H9 (cell line): ENCODE results near the gene LSS. TPM values are rescaled to one million over a fixed set of nuclear protein-coding genes. Genes with fewer than 3 reads are reported as not detected.

Experiments
- DNase-seq: peaks from one replicate; pipeline ENCODE4 v3.0.0-alpha.2; 2017
- H2AFZ ChIP-seq: one replicate; pipeline ENCODE4 v1.6.1; 2013; ENCODE audit warnings: mild to moderate bottlenecking, low read length, control low read depth, moderate library complexity
- H2AK5ac ChIP-seq: 2 replicates; pipeline ENCODE4 v1.6.1; 2013; ENCODE audit warnings: low read length, control low read depth, mixed read lengths; ENCODE audit not compliant: insufficient read length
- H2BK120ac ChIP-seq: one replicate; pipeline ENCODE4 v1.6.1; 2013; ENCODE audit warnings: low read depth, mild to moderate bottlenecking, low read length, control low read depth, inconsistent platforms; ENCODE audit not compliant: poor library complexity, severe bottlenecking
- H2BK12ac ChIP-seq: 2 replicates; pipeline ENCODE4 v1.6.1; 2013; ENCODE audit warnings: low read length, control low read depth, mixed read lengths, low read depth; ENCODE audit not compliant: insufficient read length
- H2BK15ac ChIP-seq: 2 replicates; pipeline ENCODE4 v1.6.1; 2013; ENCODE audit warnings: low read depth, low read length, control low read depth
- H2BK20ac ChIP-seq: one replicate; pipeline ENCODE4 v1.6.1; 2013; ENCODE audit warnings: low read depth, mild to moderate bottlenecking, low read length, control low read depth, inconsistent platforms; ENCODE audit not compliant: poor library complexity, severe bottlenecking
- H2BK5ac ChIP-seq: 2 replicates; pipeline ENCODE4 v1.6.1; 2013; ENCODE audit warnings: low read length, control low read depth, mixed read lengths; ENCODE audit not compliant: insufficient read length
- H3K14ac ChIP-seq: 2 replicates; pipeline ENCODE4 v1.6.1; 2013; ENCODE audit warnings: low read length, control low read depth; ENCODE audit not compliant: insufficient read depth
- H3K18ac ChIP-seq: 2 replicates; pipeline ENCODE4 v1.6.1; 2013; ENCODE audit warnings: low read depth, mild to moderate bottlenecking, mixed read lengths, low read length, control low read depth; ENCODE audit not compliant: insufficient read length
- H3K23ac ChIP-seq: 2 replicates; pipeline ENCODE4 v1.6.1; 2013; ENCODE audit warnings: low read length, control low read depth, mixed read lengths, low read depth; ENCODE audit not compliant: insufficient read length
- H3K23me2 ChIP-seq: 2 replicates; pipeline ENCODE4 v1.6.1; 2013; ENCODE audit warnings: low read depth, mild to moderate bottlenecking, mixed read lengths, low read length, control low read depth; ENCODE audit not compliant: insufficient read length, poor library complexity, severe bottlenecking
- H3K27ac ChIP-seq: 2 replicates; pipeline ENCODE4 v1.5.1; 2013; ENCODE audit warnings: low read length, control low read depth, mixed read lengths, low read depth; ENCODE audit not compliant: insufficient read length
- H3K27me3 ChIP-seq: 2 replicates; pipeline ENCODE4 v1.6.1; 2013; ENCODE audit warnings: low read length, control low read depth, inconsistent platforms; ENCODE audit not compliant: insufficient read depth
- H3K4ac ChIP-seq: 2 replicates; pipeline ENCODE4 v1.6.1; 2013; ENCODE audit warnings: low read depth, mild to moderate bottlenecking, control low read depth, inconsistent platforms, low read length, moderate library complexity
- H3K4me1 ChIP-seq: 2 replicates; pipeline ENCODE4 v1.6.1; 2013; ENCODE audit warnings: low read length, control low read depth, inconsistent platforms; ENCODE audit not compliant: insufficient read depth
- H3K4me2 ChIP-seq: 2 replicates; pipeline ENCODE4 v1.6.1; 2013; ENCODE audit warnings: low read length, control low read depth, mixed read lengths; ENCODE audit not compliant: insufficient read length, insufficient read depth
- H3K56ac ChIP-seq: 2 replicates; pipeline ENCODE4 v1.6.1; 2013; ENCODE audit warnings: low read depth, mild to moderate bottlenecking, mixed read lengths, low read length, control low read depth; ENCODE audit not compliant: insufficient read length
- H3K79me1 ChIP-seq: 2 replicates; pipeline ENCODE4 v1.6.1; 2013; ENCODE audit warnings: low read depth, mild to moderate bottlenecking, moderate library complexity, low read length, control low read depth, inconsistent platforms; ENCODE audit not compliant: insufficient read depth, poor library complexity, severe bottlenecking
- H3K79me2 ChIP-seq: 2 replicates; pipeline ENCODE4 v1.6.1; 2013; ENCODE audit warnings: low read length, control low read depth, inconsistent platforms; ENCODE audit not compliant: insufficient read depth
- H3K9ac ChIP-seq: 2 replicates; pipeline ENCODE4 v1.6.1; 2013; ENCODE audit warnings: low read length, control low read depth, mixed read lengths; ENCODE audit not compliant: insufficient read length; ENCODE audit errors: extremely low read depth
- H3K9me3 ChIP-seq: one replicate; pipeline ENCODE4 v1.6.1; 2013; ENCODE audit warnings: low read depth, low read length, inconsistent platforms; ENCODE audit not compliant: control insufficient read depth
- H3T11ph ChIP-seq: one replicate; pipeline ENCODE4 v1.6.1; 2013; ENCODE audit warnings: mild to moderate bottlenecking, low read length, control low read depth, inconsistent platforms
- H4K20me1 ChIP-seq: one replicate; pipeline ENCODE4 v1.6.1; 2013; ENCODE audit not compliant: control insufficient read depth, insufficient read length, insufficient read depth
- H4K5ac ChIP-seq: 2 replicates; pipeline ENCODE4 v1.6.1; 2013; ENCODE audit warnings: low read depth, mild to moderate bottlenecking, mixed read lengths, low read length, control low read depth; ENCODE audit not compliant: insufficient read length
- H4K8ac ChIP-seq: replicated peaks from 2 replicates; pipeline ENCODE4 v1.6.1; 2013; ENCODE audit warnings: low read length, control low read depth, mixed read lengths, low read depth; ENCODE audit not compliant: insufficient read length
- H4K91ac ChIP-seq: 2 replicates; pipeline ENCODE4 v1.6.1; 2013; ENCODE audit warnings: low read depth, mild to moderate bottlenecking, moderate library complexity, mixed read lengths, low read length, control low read depth; ENCODE audit not compliant: insufficient read length
- H3K27ac Mint-ChIP-seq, 3 experiments: 2 replicates in 2 of 3; 3 replicates in 1 of 3; pipeline ENCODE4 v1.8.0; 2020 to 2021; ENCODE audit warnings: mixed read lengths in 3 of 3, mild to moderate bottlenecking in 1 of 3, moderate library complexity in 1 of 3
- H3K27me3 Mint-ChIP-seq: 2 replicates; pipeline ENCODE4 v1.8.0; 2021; ENCODE audit warnings: low read depth, mild to moderate bottlenecking, moderate library complexity, mixed read lengths
- H3K36me3 Mint-ChIP-seq, 3 experiments: 2 replicates in 2 of 3; 3 replicates in 1 of 3; pipeline ENCODE4 v1.8.0; 2020 to 2021; ENCODE audit warnings: low read depth in 3 of 3, mixed read lengths in 3 of 3; ENCODE audit not compliant: insufficient read depth in 1 of 3
- H3K4me1 Mint-ChIP-seq, 2 experiments: 2 replicates each; pipeline ENCODE4 v1.8.0; 2020; ENCODE audit warnings: mixed read lengths in 2 of 2
- H3K4me3 Mint-ChIP-seq, 2 experiments: 2 replicates in 1 of 2; 3 replicates in 1 of 2; pipeline ENCODE4 v1.8.0; 2020 to 2021; ENCODE audit warnings: mild to moderate bottlenecking in 2 of 2, mixed read lengths in 2 of 2, moderate library complexity in 1 of 2
- H3K9me3 Mint-ChIP-seq, 2 experiments: 2 replicates in 1 of 2; 3 replicates in 1 of 2; pipeline ENCODE4 v1.8.0; 2020; ENCODE audit warnings: mild to moderate bottlenecking in 2 of 2, mixed read lengths in 2 of 2, moderate library complexity in 1 of 2
- CTCF ChIP-seq: fragments of 200-600 bp; sonication (generic); conservative IDR thresholded peaks from 3 replicates; pipeline ENCODE4 v1.8.0; 2021; ENCODE audit warnings: antibody characterized with exemption, mild to moderate bottlenecking
- WGBS: extraction: QIAGEN DNeasy Blood & Tissue Kit; methylation state at CpG from one replicate; pipeline ENCODE4 v1.1.7; 2013; ENCODE audit warnings: missing lambda C conversion rate, low lambda C conversion rate, mixed read lengths; ENCODE audit not compliant: insufficient read length; ENCODE audit errors: extremely low coverage; 5-methylcytosine and 5-hydroxymethylcytosine counted together
- total RNA-seq: library from RNA; stranded (reverse); gene quantifications from 2 replicates; pipeline ENCODE4 v1.2.1, GENCODE V29; 2021

Gene LSS
- total RNA-seq, 1 experiment from 2014 or later, result 69.2 TPM

DNA sequence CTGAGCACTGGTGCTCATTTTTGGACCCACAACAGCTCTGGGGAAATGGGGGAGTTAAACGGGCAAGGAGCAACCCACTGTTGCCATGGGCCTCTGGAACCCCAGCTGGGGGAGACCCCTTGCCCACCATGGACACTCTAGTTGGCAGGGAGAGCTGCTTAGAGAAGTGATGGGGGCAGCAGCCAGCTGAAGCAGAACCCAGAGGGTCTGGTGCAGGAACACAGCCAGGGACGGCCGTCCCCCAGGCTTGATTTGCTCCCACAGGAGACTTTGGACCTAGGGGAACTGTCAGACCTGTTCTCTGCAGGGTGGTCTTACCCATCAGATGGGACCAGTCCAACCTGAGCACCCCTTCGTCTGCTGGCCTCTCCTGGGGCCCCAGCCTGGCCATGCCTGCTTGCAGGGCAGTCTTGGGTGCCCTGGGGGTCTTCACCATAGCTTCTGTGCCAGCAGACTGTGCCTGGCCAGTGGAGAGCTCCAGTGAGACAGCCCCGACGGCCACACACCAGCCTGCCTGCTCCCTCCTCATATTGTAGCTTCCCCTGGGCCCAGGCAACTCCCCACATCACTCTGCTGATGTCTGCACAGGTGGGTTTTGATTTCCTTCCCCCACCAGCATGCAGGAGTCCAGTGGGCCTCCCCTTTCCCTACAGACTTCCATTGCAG is 55.6 kb downstream of the LSS start:
- H2AK5ac ChIP-seq, result no peak overlapping the region

More for the DNA sequence above, 55.6 kb downstream of the LSS start:
- Histone ChIP-seq H2BK5ac (no peak overlapping the region), H3K18ac (no peak overlapping the region), H4K20me1 (no peaks in the 10 kb centered on the region), H2BK20ac (no peak overlapping the region), H3K9me3 (no peaks in the 10 kb centered on the region), H2BK15ac (no peak overlapping the region), H3K23ac (no peak overlapping the region), H3K4ac (no peak overlapping the region), H3K9ac (no peak overlapping the region), H3K27ac (no peak overlapping the region), H4K5ac (no peak overlapping the region), H3K27me3 (no peaks in the 10 kb centered on the region), H3K4me1 (0 out of 2 replicates have a peak, but pooled peaks cover 3% of the 10 kb centered on the region), H3K14ac (no peak overlapping the region; the same call in 1 of the 2 replicates), H3K79me1 (peaks cover 6% of the 10 kb centered on the region), H2AFZ (no peak overlapping the region), H3K56ac (no peak overlapping the region), H3T11ph (no peak overlapping the region), H3K4me2 (no peak overlapping the region), H4K91ac (no peak overlapping the region), H2BK12ac (no peak overlapping the region), H2BK120ac (no peak overlapping the region), H3K23me2 (no peaks in the 10 kb centered on the region), H4K8ac (no peak overlapping the region), H3K79me2 (no peaks in the 10 kb centered on the region; the same call in 1 of the 2 replicates)
- WGBS, result no CpG with 5 or more reads among the region's 6 CpGs
- peak overlapping the region in 2 of 3 experiments; percentile 8 to 70; a peak in 2 of 7 replicates for H3K27ac Mint-ChIP-seq
- peaks cover 6 to 27% (median 12%) of the 10 kb centered on the region in 3 experiments; a peak in 6 of 7 replicates for H3K36me3 Mint-ChIP-seq
- TF ChIP-seq CTCF, result no peak
- DNase-seq, result no peak
- H3K27me3 Mint-ChIP-seq, result no peaks in the 10 kb centered on the region
- H3K4me1 Mint-ChIP-seq, result peaks cover 0 to 7% of the 10 kb centered on the region in 2 experiments; a peak in 2 of 4 replicates
- no peak overlapping the region for H3K4me3 Mint-ChIP-seq
- peaks cover 9 to 27% of the 10 kb centered on the region in 2 experiments; a peak in 4 of 5 replicates for H3K9me3 Mint-ChIP-seq
